Colon (tissue), 2 donors: ENCODE measurements around the gene RAP2C.

Source experiments
- FAIRE-seq: peaks from 2 replicates; lab custom pipeline; 2012; peaks lifted over from hg19 to GRCh38; lab: Jason Lieb, UNC
- donor health status: control.
- donor health status: control.

The RAP2C gene

DNA sequence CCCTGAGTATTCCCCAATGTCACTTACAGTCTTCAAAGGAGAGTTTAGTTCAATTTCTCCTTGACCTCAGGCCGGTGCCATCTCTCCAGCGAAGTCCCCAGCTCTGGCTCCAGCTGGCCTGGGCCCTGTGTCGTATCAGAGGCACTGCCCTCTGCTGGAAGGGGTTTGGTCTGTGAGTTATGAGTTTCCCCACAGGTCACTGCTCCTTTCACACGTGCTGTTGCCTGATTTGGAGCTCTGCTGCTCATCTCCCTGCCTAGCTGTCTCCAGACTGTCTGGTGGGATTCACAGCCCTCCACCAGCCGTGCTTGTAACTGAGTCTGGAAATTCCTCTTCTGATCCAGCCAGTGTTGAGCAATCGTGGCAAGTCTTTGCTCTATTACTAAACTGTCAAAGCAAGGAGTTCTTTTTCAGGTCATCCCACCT lies at the start of gene RAP2C:
TSS of gene RAP2C (minus strand) at position 105 of the 426 bp plus-strand sequence. CDS start 2,179 bp downstream, outside the sequence.
- FAIRE-seq = no peak

DNA sequence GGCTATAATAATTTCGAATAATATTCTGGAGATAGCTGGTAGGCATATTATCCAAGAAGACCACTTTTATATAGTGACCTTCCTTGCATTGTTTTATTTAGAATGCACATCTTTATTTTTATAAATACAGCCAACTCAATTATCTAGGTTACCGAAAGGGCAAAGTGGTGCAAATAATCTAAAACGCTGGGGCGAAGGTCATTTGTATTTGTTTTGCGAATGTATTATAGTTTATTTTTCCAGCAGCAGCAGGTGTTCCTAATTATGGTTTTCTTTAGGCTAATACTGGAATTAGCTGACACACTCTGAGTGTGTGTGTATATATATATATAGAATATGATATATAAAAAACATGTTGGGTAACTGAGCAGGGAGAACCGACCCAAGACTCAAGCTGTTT lies 48.1 kb upstream of the RAP2C start:
- no peak for FAIRE-seq

DNA sequence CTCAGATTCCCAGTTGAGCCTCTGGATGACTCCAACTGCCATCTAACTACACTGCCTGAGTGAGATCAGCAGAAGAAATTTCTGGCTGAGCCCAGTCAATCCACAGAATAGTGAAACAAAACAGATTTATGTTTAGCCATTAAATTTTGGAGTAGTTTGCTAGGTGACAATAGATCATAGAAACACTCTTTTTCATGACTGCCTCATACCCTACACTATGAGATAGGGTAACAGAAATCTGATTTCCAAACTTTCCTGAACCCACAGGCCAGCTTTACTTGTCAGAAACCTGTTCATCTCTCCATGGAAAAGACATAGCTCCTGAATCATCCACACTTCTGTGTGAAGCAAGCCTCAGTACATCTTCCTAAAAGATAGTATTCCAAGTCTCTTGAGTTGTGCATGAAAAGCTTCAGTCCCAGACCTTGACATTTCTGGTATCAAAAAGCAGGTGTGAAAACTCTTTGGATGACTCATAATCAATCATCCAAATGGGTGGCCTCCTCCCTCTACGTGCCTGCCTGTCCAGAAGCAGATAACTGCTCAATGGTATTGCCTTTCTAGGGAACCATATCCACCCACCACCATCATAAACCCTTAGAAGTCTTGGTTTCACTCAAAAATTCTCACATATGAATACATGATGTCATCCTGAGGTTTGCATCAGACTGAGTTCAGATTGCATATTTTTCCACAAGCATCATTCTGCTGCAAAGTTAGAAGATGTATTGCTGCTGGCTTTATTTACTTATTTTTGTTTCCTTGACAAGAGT lies 47.5 kb upstream of the RAP2C start:
- no peak for FAIRE-seq

DNA sequence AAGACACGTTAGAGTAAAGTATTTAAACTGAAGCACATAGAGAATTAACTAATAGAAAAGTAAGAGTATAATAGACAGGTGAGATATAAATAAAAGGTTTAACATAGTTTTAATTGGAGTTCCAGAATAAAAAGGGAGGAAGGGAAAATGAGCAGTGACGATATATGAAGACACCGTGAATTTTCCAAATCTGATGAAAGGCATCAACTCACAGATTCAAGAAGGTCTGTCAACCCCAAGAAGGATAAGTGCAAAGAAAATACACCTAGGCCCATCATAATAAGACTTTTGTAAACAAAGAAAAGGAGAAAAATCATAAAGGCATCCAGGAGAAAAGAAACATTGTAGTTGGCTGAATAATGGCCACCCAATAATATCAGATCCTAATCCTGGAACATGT lies 43.9 kb upstream of the RAP2C start:
- FAIRE-seq = no peak

DNA sequence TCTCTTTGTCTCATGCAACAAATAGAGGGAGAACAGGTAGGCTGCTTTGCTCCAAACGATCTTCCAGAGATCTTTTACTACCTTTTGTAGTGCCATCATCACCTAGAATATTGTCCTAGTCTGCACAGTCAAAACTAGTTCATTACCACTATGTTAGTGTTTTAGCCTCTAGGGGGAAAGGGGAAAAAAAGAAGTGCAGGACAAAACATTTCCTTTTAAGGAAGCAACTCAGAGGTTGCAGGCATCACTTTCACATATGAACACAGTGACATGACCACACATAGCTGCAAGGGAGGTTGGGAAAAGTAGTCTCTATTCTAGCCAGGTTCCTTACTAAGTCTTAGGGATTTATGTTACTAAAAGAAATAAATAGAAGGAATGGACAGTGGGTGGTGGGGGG lies 39.3 kb upstream of the RAP2C start:
- no peak for FAIRE-seq

DNA sequence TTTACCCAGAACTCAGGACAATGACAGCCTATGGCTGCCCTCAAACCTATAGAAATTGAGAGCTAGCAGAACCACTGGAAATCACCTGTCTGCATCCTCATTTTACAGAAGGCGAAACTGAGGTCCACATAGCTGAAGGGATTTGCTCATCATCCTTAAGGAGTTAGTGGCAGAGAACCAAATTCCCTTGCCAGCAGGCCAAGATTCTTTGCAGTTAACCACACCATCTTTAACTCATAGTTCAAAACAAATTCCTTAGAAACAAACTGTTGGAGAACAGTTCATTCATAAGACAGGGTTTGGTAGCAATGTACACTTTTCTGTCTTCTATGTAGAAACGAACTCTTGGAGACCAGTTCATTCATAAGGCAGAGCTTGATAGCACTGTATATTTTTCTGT lies 37.9 kb upstream of the RAP2C start:
- FAIRE-seq = no peak

DNA sequence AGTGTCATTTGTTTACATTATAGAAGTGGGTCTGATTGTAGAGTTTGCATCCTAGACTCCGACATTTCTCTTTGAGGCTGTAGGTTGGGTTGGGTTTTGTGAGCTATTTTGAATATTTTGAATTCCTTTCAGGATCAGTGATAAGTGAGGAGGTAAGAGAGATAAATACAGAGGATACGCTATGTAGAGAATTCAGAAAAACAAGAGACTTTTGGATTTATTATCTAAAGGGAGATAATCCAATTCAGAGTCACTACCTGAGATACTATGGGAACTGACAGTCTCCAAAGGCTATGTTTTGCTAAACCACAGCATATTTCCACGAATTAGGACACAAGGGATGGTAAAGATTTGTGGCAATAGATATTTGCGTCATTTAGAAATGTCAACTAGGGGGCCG lies 16.9 kb upstream of the RAP2C start:
- FAIRE-seq = no peak

DNA sequence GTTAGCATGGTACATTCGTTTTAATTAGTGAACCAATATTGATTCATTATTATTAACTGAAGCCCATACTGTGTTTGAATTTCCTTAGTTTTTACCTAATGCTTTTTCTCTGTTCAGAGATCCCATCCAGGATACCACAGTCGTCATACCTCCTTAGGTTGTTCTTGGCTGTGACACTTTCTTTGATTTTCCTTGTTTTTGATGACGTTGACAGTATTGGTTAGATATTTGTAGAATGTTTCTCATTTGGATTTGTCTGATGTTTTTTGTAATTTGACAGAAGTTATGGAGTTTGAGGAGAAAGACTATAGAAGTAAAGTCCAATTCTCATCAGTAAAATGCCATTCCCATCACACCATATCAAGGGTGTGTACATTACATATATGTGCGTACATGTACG lies 16.2 kb upstream of the RAP2C start:
- no peak for FAIRE-seq

DNA sequence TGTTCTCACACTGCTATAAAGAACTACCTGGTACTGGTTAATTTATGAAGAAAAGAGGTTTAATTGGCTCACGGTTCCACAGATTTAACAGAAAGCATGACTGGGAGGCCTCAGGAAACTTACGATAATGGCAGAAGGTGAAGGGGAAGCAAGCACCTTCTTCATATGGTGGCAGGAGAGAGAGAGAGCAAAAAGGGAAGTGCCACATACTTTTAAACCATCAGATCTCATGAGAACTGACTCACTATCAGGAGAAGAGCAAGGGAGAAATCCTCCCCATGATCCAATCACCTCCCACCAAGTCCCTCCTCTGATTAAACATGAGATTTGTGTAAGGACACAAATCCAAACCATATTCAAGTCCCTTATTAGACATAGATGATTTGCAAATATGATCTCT lies 12.3 kb upstream of the RAP2C start:
- FAIRE-seq = no peak

DNA sequence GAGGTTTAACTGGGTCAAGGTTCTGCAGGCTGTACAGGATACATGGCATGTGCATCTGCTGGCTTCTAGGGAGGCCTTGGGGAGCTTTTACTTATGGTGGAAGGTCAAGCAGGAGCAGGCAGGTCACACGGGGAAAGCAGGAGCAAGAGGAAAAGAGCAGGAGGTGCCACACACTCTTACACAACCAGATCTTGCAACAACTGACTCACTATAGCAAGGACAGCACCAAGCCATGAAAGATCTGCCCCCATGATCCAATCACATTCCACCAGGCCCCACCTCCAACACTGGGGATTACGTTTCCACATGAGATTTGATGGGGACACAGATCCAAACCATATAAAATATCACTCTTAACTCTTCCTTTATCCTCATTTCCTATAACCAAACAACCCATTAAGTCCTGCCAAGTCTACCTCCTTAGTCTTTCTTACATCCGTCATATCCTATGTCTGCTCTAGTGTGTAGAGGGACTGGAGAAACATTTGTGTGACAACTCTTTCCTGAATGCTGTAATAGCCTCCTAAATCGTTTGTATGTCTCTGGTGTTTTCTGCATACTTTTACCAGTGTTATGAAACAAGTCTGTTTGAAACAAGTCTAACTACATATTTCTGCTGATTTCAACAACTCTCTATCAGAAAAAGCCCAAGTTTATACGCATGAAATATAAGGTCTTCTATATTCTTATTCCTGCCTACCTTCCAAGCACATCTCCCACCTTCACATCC lies 8.3 kb upstream of the RAP2C start:
- FAIRE-seq = no peak

DNA sequence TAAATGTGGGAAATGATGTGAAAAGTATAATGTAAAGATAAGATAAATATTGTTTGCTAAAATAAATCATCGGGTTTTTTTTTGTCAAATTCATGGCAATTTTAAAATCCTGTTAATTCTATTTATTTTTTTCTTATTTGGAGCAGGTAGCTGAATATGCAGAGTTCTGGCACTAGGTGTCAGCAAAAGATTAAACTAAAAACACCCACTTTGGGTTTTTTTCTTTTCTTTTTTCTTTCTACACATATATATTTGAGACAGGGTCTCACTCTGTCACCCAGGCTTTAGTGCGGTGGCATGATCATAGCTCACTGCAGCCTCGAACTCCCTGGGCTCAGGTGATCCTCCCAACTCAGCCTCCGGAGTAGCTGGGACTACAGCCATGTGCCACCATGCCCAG lies 6.9 kb upstream of the RAP2C start:
- FAIRE-seq = peak; percentile 78

DNA sequence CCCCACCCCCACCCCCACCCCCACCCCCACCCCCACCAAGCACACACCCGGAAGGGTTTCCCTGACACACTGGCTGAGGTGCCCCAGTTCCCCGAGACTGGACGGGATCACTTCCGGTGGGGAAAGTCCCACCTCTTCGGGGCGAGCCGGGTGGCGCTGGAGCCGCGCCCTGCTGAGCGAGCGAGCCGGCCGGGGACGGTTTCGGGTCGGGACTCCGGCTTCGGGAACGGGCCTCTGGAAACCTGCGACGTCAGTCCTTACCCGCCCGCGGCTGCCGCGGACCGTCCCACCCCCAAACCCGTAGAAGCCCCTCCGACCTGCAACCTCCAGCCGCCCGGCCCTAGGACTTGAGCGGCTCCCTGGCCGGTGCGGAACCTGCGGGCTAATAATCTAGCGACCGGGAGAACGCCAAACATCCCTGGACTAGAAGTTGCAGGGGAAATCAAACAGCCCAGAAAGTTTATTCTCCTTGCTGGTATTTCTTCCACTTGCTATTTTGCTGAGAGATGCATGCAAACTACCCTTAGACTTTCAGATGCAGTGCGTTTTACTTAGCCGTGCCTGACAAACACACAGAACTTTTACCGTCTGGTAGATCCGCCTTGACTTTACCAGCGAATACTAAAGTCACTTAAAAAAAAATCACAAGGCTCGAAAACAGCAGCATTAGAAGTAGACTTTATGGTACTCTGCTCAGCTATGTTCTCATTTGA lies 991 bp downstream of the RAP2C start:
- no peak for FAIRE-seq

DNA sequence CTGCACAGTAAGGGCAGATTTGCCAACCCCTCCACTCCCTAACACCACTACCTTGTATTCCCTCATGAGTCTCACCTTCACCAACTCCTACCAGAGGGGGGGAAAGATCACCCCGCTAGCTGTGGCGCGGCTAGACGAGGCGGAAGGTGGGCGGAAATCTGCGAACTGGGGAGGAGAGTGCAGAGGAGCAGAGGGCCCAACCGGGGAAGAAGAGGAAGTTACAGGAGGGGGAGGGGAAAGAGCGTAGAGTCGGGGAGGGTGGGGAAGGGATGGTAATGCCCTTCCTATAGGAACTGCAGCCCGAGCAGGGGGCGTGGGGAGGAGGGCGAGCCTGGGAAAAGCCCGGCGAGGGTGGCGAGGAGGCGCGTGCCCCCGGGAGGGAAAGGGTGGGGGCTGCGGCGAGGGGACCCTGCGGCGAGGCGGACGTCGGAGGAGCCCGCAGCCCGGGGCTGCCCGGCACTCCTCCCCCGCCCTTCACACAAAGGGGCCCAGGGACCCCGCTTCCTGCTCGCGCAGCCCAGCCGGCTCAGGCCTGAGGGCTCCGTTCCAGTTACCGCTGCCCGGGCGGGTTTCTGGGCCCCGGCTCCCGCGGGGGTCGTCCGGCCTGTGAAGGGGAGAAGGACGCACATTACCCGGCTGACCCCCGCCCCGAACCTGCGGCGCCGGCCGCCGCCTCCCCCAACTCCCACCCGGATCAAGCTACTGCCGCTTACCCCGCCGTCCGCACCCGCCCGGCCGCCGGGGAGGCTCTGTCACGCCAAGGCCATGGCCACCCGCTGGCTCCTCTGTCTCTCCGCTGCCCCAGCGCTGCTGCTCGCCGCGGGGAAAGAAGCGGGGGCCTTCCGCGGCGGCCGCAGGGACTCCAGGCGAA lies 1.8 kb downstream of the RAP2C start:
- FAIRE-seq = no peak

DNA sequence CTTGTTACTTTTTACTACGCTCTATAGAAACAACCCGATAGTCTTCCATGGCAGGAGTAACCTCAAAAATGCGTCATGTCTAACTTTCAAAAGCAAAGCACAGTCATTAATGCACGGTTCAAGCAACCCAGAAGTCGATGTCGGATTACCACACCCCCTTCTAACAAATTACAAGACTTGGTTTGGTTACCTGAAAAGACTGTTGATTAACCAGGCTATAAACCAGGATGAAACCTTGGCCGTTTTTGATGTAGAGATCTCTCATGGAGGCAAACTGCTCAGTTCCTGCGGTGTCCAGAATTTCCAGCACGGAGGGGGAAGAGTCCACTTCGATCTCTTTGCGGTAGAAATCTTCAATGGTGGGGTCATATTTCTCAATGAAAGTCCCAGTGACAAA lies 2.4 kb downstream of the RAP2C start:
- no peak for FAIRE-seq

DNA sequence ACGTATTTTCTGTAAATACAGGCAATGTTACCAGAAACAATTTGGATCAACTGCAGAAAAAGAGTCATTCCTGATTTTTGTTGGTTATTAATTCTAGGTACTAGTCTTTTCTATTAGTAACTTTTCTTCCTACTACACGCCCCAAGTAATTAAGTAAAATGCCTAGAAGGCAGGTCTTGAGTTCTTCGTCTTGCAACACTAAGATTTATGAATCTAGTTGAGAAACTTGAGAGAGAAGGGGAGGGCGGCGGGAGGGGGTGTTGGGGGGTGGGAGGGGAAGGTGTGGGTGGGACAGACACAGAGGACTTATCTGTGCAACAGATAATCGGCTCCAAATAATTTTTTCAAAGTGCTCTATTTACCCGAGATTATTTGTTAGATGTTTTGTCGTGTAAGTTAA lies 3.0 kb downstream of the RAP2C start:
- no peak for FAIRE-seq

DNA sequence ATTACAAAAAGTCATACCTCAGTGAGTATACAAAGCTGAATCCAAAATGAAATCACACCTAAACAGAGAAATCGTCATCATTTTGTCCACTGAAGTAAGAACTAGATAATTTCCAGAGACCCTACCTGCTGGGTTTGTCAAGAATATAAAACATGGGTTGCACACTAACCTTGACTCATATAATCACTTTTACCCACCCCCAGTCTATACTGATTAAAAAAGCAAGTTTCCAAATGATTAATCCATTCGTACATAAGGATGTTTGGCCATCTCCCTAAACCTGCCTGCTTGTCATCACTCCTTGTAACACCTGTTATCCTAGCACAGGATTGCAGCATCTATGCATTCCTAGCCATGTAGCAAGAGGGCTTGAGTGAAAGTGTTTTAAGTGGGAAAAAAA lies 4.7 kb downstream of the RAP2C start:
- FAIRE-seq = no peak

DNA sequence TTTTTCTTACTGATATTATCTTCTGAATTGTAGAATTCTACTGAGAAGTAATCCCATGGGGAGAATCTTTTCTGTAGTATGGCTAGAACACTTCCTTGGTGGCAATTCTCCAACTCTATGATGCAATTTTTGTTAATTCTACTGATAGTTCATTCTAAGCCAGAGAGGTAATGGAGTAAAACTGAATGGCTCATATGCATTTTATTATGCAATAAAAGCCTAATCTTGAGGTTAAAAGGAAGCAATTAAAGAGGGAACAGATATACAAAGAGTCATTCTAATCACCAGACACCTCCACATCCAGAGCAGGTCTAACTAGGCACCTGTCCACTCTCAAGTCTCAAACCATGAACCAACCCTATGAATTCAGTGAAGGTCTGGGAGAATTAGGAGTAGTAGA lies 9.7 kb downstream of the RAP2C start:
- FAIRE-seq = no peak

DNA sequence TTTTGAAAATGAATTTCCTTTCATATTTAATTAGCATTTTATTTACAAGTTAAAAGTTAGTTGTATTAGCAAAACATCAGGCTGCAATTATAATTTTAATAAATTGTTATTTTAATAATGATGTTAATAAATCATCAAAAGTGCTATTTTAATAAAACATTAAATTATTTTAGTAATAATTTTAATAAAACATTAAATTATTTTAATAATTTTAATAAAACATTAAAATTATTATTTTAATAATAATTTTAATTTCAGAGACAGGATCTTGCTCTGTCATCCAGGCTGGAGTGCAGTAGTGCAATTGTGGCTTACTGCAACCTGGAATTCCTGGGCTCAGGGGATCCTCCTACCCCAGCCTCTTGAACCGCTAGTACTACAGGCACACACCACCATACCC lies 10.8 kb downstream of the RAP2C start:
- peak; percentile 99 for FAIRE-seq

DNA sequence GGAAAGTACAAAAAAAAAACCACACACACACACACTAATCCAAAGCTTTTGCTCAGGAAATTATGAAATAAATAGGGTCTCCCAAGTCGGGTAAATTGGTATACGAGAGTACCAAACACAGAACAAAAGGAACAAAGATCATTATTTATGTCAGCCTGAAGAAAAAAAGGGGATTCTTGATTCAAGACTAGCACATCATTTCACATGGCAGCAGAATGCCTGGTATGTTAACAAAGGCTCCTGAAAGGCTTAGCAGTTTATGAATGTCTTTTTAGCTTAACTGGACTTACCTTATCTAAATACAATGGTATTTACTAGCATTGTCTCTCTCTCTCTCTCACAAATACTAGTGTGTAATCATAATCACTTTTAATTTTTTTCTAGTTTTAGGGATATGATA lies 11.3 kb downstream of the RAP2C start:
- FAIRE-seq = no peak

DNA sequence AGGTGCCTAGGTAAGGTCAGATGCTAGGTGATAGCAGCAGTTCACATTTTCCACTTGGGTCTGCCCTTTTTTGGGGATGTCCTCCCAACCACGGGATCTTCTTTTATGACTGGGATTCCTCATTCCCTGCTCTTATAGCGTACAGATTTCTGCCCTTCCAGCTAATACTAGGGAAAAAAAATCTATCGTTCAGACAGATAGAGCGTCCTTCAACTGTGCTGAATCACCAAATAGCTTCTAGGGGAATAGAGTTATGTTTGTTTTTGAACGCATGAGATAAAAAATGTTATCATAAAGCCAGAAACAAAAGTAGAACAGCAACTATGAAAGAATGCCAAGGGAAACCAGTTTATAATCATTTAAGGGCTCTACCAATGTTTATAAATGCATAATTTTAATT lies 13.0 kb downstream of the RAP2C start:
- no peak for FAIRE-seq

DNA sequence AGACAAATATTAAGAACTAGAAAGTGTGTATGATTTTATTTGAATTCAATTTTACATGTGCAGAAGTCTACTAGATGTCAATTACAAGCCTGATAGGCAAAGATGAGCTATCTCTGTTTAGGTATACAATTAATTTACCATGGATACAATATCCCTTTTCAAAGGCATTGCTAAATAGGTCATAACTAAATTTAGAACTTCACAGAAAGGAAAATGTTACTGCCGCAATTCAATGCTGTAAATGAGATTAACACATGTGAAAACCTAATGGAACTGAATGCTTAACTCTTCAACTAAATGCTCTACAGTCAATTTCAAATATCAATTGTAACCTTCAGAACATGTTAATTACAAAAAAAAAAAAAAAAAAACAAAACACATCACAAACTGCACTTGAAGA lies 14.6 kb downstream of the RAP2C start:
- FAIRE-seq = peak; percentile 53

DNA sequence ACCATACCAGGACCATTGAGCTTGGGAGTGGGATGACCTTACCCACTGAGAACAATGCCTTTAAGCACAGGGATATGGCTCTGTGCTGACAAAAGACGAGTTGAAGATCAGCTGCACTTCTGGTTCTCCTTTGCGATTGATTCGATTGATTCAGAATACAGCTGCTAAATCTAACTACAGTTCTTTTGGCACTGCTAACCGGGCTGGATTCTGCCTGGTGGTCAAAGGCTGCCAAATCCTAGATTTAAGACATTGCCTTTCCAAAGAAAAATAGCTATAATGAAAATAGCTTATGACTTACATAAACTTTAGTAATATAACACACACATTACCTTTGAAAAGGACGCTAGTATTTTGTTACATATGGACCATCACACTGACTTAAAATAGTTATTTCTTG lies 18.3 kb downstream of the RAP2C start:
- FAIRE-seq = peak; percentile 64
